Measurements from ENCODE around the gene FOXK2.

Gene FOXK2

GRCh38 chr17:82632451-82632850 lies 112.9 kb downstream of the FOXK2 start:
- Histone ChIP-seq H3K4me3 (ENCODE audit: low read length) (no peak overlapping the region), H2AK5ac (ENCODE audit: low read length) (no peak overlapping the region), H2BK120ac (ENCODE audit: low read depth, low read length) (no peak overlapping the region), H3K36me3 (ENCODE audit: control insufficient read depth, insufficient read depth, low read length) (peaks cover 2% of the 10 kb centered on the region), H3K79me1 (ENCODE audit: low read length) (peaks cover 27% of the 10 kb centered on the region), H3K18ac (ENCODE audit: low read length) (no peak overlapping the region), H3K27ac (ENCODE audit: low read depth, low read length) (no peak overlapping the region), H3K56ac (ENCODE audit: low read length) (no peak overlapping the region), H3K23ac (ENCODE audit: low read length) (no peak overlapping the region), H3K9ac (ENCODE audit: low read length) (no peak overlapping the region), H4K5ac (ENCODE audit: low read length) (no peak overlapping the region), H4K8ac (ENCODE audit: low read depth, low read length) (no peak overlapping the region), H3K27me3 (ENCODE audit: insufficient read depth, low read length, poor library complexity) (no peaks in the 10 kb centered on the region), H2BK15ac (replicated peaks; ENCODE audit: low read depth) (no peak overlapping the region), H2BK5ac (ENCODE audit: low read length) (no peak overlapping the region), H3K4ac (ENCODE audit: low read depth, low read length) (no peak overlapping the region), H3K79me2 (ENCODE audit: control insufficient read depth, insufficient read depth, low read length) (peaks cover 23% of the 10 kb centered on the region), H3K4me1 (ENCODE audit: control insufficient read depth, low read depth, low read length) (no peaks in the 10 kb centered on the region), H3K4me2 (ENCODE audit: low read length) (no peak overlapping the region)
- no CpG with 5 or more reads among the region's 8 CpGs for WGBS (ENCODE audit: extremely low coverage, insufficient coverage, low lambda C conversion rate)
- no peak for DNase-seq

- no peak overlapping the region for H3K27ac ChIP-seq (ENCODE audit: low read depth, low read length)
- H3K79me1 ChIP-seq (ENCODE audit: low read length), result peaks cover 23% of the 10 kb centered on the region
- H4K8ac ChIP-seq (ENCODE audit: low read depth, low read length), result no peak overlapping the region
- H3K4me1 ChIP-seq (ENCODE audit: control insufficient read depth, low read depth, low read length), result no peaks in the 10 kb centered on the region
- no peak overlapping the region for H2BK15ac ChIP-seq (replicated peaks; ENCODE audit: low read depth)
- no peak overlapping the region for H2AK5ac ChIP-seq (ENCODE audit: low read length)
- H3K56ac ChIP-seq (ENCODE audit: low read length), result no peak overlapping the region
- no peaks in the 10 kb centered on the region for H3K27me3 ChIP-seq (ENCODE audit: insufficient read depth, low read length, poor library complexity)
- no peak overlapping the region for H3K4ac ChIP-seq (ENCODE audit: low read depth, low read length)
- no peak overlapping the region for H3K9ac ChIP-seq (ENCODE audit: low read length)
- no peak overlapping the region for H2BK5ac ChIP-seq (ENCODE audit: low read length)
- DNase-seq, result no peak
- H3K79me2 ChIP-seq (ENCODE audit: control insufficient read depth, insufficient read depth, low read length), result peaks cover 25% of the 10 kb centered on the region
- no peak overlapping the region for H3K18ac ChIP-seq (ENCODE audit: low read length)
- no peak overlapping the region for H3K4me3 ChIP-seq (ENCODE audit: low read length)
- H3K23ac ChIP-seq (ENCODE audit: low read length), result no peak overlapping the region
- H4K5ac ChIP-seq (ENCODE audit: low read length), result no peak overlapping the region
- H3K4me2 ChIP-seq (ENCODE audit: low read length), result no peak overlapping the region
- no peaks in the 10 kb centered on the region for H3K36me3 ChIP-seq (ENCODE audit: control insufficient read depth, insufficient read depth, low read length)
- no peak overlapping the region for H2BK120ac ChIP-seq (ENCODE audit: low read depth, low read length)
These were observed 113.8 kb downstream of the FOXK2 start for GRCh38 chr17:82633343-82633742.

- Histone ChIP-seq H3K9ac (ENCODE audit: low read length) (no peak overlapping the region), H3K36me3 (ENCODE audit: control insufficient read depth, insufficient read depth, low read length) (peaks cover 6% of the 10 kb centered on the region), H2BK15ac (replicated peaks; ENCODE audit: low read depth) (no peak overlapping the region), H3K56ac (ENCODE audit: low read length) (no peak overlapping the region), H3K18ac (ENCODE audit: low read length) (no peak overlapping the region), H3K79me1 (ENCODE audit: low read length) (peaks cover 29% of the 10 kb centered on the region), H3K4me2 (ENCODE audit: low read length) (no peak overlapping the region), H2BK5ac (ENCODE audit: low read length) (no peak overlapping the region), H3K4ac (ENCODE audit: low read depth, low read length) (no peak overlapping the region), H3K4me1 (ENCODE audit: control insufficient read depth, low read depth, low read length) (no peaks in the 10 kb centered on the region), H3K4me3 (ENCODE audit: low read length) (no peak overlapping the region), H3K27ac (ENCODE audit: low read depth, low read length) (no peak overlapping the region), H3K23ac (ENCODE audit: low read length) (no peak overlapping the region), H3K27me3 (ENCODE audit: insufficient read depth, low read length, poor library complexity) (no peaks in the 10 kb centered on the region), H2AK5ac (ENCODE audit: low read length) (no peak overlapping the region), H3K79me2 (ENCODE audit: control insufficient read depth, insufficient read depth, low read length) (peaks cover 42% of the 10 kb centered on the region), H4K8ac (ENCODE audit: low read depth, low read length) (no peak overlapping the region), H4K5ac (ENCODE audit: low read length) (no peak overlapping the region), H2BK120ac (ENCODE audit: low read depth, low read length) (no peak overlapping the region)
- DNase-seq, result no peak
- WGBS (ENCODE audit: extremely low coverage, insufficient coverage, low lambda C conversion rate), result 100% methylated on average over 4 of the region's 16 CpGs
These were observed 117.4 kb downstream of the FOXK2 start for GRCh38 chr17:82636626-82637598.

- DNase-seq, result no peak
- H3K4me3 ChIP-seq (ENCODE audit: low read length), result no peak overlapping the region
- no peak overlapping the region for H2BK120ac ChIP-seq (ENCODE audit: low read depth, low read length)
- no peak overlapping the region for H2BK5ac ChIP-seq (ENCODE audit: low read length)
- peaks cover 33% of the 10 kb centered on the region for H3K79me1 ChIP-seq (ENCODE audit: low read length)
- no CpG with 5 or more reads among the region's 5 CpGs for WGBS (ENCODE audit: extremely low coverage, insufficient coverage, low lambda C conversion rate)
- H3K27me3 ChIP-seq (ENCODE audit: insufficient read depth, low read length, poor library complexity), result no peaks in the 10 kb centered on the region
- H3K4ac ChIP-seq (ENCODE audit: low read depth, low read length), result no peak overlapping the region
- H2AK5ac ChIP-seq (ENCODE audit: low read length), result no peak overlapping the region
- no peak overlapping the region for H2BK15ac ChIP-seq (replicated peaks; ENCODE audit: low read depth)
- H3K9ac ChIP-seq (ENCODE audit: low read length), result no peak overlapping the region
- H3K27ac ChIP-seq (ENCODE audit: low read depth, low read length), result no peak overlapping the region
- no peak overlapping the region for H3K56ac ChIP-seq (ENCODE audit: low read length)
- no peaks in the 10 kb centered on the region for H3K4me1 ChIP-seq (ENCODE audit: control insufficient read depth, low read depth, low read length)
- no peak overlapping the region for H3K18ac ChIP-seq (ENCODE audit: low read length)
- no peak overlapping the region for H4K8ac ChIP-seq (ENCODE audit: low read depth, low read length)
- no peak overlapping the region for H4K5ac ChIP-seq (ENCODE audit: low read length)
- no peak overlapping the region for H3K23ac ChIP-seq (ENCODE audit: low read length)
- H3K36me3 ChIP-seq (ENCODE audit: control insufficient read depth, insufficient read depth, low read length), result peaks cover 12% of the 10 kb centered on the region
- no peak overlapping the region for H3K4me2 ChIP-seq (ENCODE audit: low read length)
- H3K79me2 ChIP-seq (ENCODE audit: control insufficient read depth, insufficient read depth, low read length), result peaks cover 43% of the 10 kb centered on the region
These were observed 118.7 kb downstream of the FOXK2 start for GRCh38 chr17:82638183-82638773.

- H2BK15ac ChIP-seq (replicated peaks; ENCODE audit: low read depth), result no peak overlapping the region
- H3K9ac ChIP-seq (ENCODE audit: low read length), result no peak overlapping the region
- no peak overlapping the region for H3K4me3 ChIP-seq (ENCODE audit: low read length)
- no peak overlapping the region for H2BK5ac ChIP-seq (ENCODE audit: low read length)
- peaks cover 40% of the 10 kb centered on the region for H3K79me1 ChIP-seq (ENCODE audit: low read length)
- H2BK120ac ChIP-seq (ENCODE audit: low read depth, low read length), result no peak overlapping the region
- DNase-seq, result no peak
- WGBS (ENCODE audit: extremely low coverage, insufficient coverage, low lambda C conversion rate), result no CpG with 5 or more reads among the region's 14 CpGs
- H3K4ac ChIP-seq (ENCODE audit: low read depth, low read length), result no peak overlapping the region
- no peaks in the 10 kb centered on the region for H3K27me3 ChIP-seq (ENCODE audit: insufficient read depth, low read length, poor library complexity)
- H3K18ac ChIP-seq (ENCODE audit: low read length), result no peak overlapping the region
- H3K56ac ChIP-seq (ENCODE audit: low read length), result no peak overlapping the region
- H4K5ac ChIP-seq (ENCODE audit: low read length), result no peak overlapping the region
- no peaks in the 10 kb centered on the region for H3K4me1 ChIP-seq (ENCODE audit: control insufficient read depth, low read depth, low read length)
- H2AK5ac ChIP-seq (ENCODE audit: low read length), result no peak overlapping the region
- H3K79me2 ChIP-seq (ENCODE audit: control insufficient read depth, insufficient read depth, low read length), result peaks cover 50% of the 10 kb centered on the region
- peaks cover 17% of the 10 kb centered on the region for H3K36me3 ChIP-seq (ENCODE audit: control insufficient read depth, insufficient read depth, low read length)
- H3K27ac ChIP-seq (ENCODE audit: low read depth, low read length), result no peak overlapping the region
- H3K4me2 ChIP-seq (ENCODE audit: low read length), result no peak overlapping the region
- H4K8ac ChIP-seq (ENCODE audit: low read depth, low read length), result no peak overlapping the region
- no peak overlapping the region for H3K23ac ChIP-seq (ENCODE audit: low read length)
These were observed 120.1 kb downstream of the FOXK2 start for GRCh38 chr17:82639628-82640027.

Data from mesendoderm (in vitro differentiated cells).